HG02571 (cell line): ENCODE results near the gene CA10.

Experiments used
- ATAC-seq: cut with Tn5 transposase; IDR thresholded peaks from one replicate; pipeline ENCODE4 v1.9.1; 2021; ENCODE audit warnings: mild to moderate bottlenecking, moderate library complexity; ENCODE audit not compliant: unreplicated experiment

CA10 gene

DNA sequence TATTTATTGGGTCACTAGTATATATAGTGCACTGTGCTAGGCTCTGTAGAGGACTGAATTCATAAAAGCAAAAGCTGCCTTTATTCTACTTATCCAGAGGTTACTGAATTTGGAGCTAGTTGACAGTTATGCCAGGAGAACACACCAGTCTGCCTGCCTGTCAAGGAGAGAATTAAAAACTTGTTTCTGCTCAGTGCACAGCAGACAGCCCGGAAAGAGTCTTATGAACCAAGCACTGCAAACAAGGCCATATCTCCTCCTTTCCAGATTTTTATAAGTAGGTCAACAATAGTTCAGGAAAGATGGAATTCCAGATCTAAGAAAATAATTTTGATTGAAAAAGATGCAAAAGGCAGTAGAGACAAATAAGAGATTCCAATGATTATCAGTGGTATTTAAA is 267.8 kb downstream of the CA10 start:
- ATAC-seq: no peak

- no peak for ATAC-seq
Observed at GRCh38 chr17:51888816-51889215, 269.7 kb downstream of the CA10 start.

GRCh38 chr17:51876986-51877385 is 281.5 kb downstream of the CA10 start:
- ATAC-seq: no peak

GRCh38 chr17:51873302-51873701 is 285.2 kb downstream of the CA10 start:
- ATAC-seq: no peak

DNA sequence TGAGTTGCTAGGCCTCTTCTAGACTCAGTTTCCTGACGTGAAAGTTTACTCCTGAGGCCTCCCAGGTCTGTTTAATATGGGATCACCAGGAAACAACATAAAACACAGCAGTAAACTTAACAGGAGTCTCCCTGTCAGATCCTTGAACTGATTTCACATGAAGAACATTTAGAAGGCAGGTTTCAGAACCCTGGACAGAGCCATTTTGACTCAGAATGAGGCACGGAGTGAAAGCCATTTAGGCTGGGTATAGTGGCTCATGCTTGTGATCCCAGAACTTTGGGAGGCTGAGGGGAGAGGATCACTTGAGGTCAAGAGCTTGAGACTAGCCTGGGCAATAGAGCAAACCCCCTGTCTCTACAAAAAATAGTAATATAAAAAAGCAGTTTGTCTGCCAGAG is 289.1 kb downstream of the CA10 start:
- no peak for ATAC-seq

GRCh38 chr17:51860954-51861561 is 297.5 kb downstream of the CA10 start:
- ATAC-seq: no peak

DNA sequence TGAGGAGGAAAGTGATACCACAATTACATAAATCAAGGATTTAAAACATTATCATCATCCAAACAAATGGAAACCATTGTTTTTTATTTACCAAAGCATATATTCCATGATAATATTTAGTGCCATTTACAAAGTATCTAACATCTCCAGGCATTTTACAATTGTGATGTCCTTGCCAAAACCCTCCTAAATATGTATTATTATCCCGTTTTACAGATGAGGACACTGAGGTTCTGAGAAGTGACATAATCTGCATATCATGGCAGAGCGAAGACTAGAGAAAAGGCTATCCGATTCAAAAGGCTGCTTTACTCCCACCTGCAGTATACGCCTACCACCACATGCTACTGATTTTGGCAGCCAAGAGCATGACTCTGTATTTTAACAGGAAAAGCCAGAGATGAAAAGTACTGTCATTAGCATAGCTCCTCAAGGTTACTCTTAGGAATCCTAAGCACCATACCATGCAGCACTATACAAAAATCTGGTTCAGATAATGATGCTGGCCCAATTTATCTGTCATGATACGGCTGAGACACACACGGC is 301.4 kb downstream of the CA10 start:
- ATAC-seq: no peak

GRCh38 chr17:51855806-51856205 is 302.7 kb downstream of the CA10 start:
- no peak for ATAC-seq

- ATAC-seq: no peak
Observed at GRCh38 chr17:51853857-51854256, 304.7 kb downstream of the CA10 start.

DNA sequence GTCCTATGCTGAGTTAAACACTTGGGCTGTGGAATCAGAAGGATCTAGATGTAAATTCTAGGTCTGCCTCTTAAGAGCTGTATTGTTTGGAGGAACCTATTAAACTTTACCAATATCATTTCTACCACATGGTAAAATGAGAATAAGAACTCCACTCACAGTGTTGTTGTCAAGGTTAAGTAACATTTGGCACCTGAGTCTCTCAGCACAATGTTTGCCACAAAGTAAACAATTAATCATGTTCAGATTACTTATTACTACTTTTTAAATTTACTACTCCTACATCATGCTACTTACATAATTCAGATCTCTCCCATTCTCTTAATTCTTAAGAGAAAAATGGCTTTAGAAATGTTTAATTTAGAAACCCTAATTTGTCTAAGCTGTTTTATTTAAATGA is 305.9 kb downstream of the CA10 start:
- ATAC-seq: no peak

DNA sequence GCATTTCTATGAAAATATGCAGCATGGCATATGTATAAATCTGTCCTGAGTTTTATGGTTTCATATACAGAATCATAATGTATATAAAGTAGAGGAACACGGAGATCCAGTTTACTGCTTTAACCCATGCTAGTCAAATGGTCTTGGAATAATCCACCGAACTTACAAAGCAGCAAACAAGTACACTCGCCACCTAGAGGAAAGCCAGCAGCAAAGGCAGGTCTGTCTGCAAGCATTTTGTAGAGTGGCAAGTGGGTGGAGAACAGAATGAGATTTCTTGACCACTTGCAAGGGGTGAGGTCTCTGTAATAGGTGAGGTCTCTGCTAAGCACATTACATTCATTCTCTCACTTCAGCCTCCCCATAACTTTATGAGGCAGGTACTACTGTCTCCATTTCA is 308.3 kb downstream of the CA10 start:
- ATAC-seq: no peak

- no peak for ATAC-seq
Observed at GRCh38 chr17:51848451-51848850, 310.1 kb downstream of the CA10 start.

GRCh38 chr17:51846566-51846965 is 311.9 kb downstream of the CA10 start:
- ATAC-seq: no peak

DNA sequence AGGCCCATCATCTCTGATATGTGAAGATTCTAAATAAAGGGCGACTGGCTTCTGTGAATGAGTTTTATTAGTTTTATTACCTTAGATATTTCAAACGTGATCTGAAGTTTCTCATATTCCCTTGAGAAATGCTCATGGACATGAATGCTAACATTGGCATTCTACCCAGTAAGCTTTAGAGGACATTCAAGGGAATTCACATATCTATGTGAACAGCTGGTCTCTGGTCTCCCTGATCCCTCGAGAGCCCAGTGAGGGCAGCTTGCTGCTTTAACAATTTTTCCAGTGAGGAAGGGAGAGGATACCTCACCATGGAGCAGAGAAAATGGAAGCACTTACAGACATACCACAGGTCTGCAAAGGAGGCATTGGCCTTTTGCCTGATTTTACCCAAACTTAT is 312.7 kb downstream of the CA10 start:
- no peak for ATAC-seq

GRCh38 chr17:51842763-51843162 is 315.8 kb downstream of the CA10 start:
- no peak for ATAC-seq

DNA sequence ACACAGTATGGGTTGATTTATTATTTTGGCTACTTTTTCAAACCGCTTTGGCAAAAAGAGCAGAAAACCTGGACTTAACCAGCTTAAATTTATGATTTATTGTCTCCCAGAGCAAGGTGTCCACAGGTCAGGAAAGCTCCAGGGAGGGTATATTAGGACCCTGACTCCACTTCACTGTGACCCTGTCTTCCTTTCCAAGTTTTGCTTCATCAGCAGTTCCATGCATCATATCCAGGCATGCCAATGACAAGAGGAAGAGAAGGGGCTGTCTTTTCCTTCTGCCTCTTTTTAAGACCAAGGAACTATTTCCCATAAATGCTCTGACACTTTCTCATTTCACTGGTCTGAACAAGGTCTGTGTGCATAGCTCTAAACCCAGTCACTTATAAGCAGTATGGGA is 316.8 kb downstream of the CA10 start:
- ATAC-seq: no peak

DNA sequence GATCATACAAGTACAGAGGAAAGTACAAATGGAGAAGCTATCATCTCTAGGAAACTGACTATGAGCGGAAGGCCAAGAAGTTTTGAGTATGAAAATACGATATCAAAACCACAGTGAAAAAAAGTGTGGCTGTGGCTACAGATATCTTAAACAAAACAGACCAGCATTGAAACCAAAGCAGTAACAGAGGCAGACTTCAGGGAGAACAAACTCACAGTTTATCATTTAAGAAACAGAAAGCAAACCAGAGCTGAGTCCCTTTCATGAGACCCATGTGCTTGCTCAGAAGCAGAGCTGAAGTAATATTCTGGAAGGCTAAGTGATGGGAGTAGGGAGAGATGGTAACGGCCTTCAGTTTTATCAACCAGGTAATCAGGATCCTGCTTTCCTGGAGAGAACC is 317.8 kb downstream of the CA10 start:
- ATAC-seq: no peak

DNA sequence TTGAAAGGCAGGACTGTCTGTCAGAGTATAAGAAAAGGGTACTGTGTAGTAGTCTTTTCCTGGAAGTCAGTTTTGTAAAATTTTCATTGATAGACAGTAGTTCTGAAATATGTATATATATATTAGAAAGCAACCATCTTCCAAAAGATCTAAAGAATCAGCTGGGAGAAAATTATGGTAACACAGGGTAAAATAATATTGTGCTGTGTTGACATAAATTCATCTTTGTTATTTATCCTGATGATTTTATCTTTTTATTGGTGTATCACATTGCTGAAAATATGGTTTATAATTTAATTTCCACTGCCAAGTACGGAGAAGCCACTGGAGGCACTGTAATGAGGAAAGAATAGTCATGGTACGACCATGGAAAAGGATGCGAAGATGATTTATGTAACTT is 324.9 kb downstream of the CA10 start:
- no peak for ATAC-seq

GRCh38 chr17:51833045-51833444 is 325.5 kb downstream of the CA10 start:
- no peak for ATAC-seq

DNA sequence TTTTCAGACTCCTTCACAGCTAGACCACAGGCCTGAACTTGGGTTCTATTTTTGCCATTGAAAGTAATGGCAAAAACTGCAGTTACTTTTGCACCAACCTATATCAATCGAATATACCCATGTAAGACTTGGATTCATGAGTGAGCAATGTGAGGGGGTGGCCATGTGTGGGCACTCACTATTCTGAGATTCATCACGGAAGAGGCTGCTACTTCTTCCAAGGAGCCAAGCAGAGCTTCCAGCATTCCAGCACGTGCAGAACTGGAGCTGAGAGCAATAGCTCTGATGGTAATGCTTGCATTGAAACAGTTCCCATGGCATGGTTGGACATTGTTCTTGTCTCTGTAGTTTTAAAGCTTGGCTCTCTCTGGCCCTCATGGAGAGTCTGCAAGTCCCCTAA is 327.6 kb downstream of the CA10 start:
- no peak for ATAC-seq

GRCh38 chr17:51830451-51830850 is 328.1 kb downstream of the CA10 start:
- ATAC-seq: no peak

DNA sequence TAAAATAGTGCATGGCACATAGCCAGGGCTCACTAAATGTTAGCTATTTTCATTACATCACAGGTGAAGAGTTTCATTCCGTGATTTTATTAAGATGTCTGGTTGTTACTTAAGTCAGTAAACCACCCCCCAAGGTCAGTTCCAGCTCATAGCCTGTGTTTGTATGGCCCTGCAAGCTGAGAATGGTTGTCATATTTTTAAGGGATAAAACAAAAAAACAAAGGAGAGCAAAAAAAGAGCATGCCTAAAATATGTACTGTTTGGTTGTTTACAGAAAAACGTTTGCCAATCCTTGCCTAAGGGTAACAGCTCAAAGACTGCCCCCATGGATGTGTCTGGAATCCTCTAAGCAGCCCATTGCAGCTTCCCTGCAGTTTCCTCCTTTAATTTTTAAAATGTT is 329.6 kb downstream of the CA10 start:
- ATAC-seq: no peak

GRCh38 chr17:51827140-51827539 is 331.4 kb downstream of the CA10 start:
- no peak for ATAC-seq
